Measurements from ENCODE around the gene ITFG1. TPM values are rescaled to one million over a fixed set of nuclear protein-coding genes. Genes with fewer than 3 reads are reported as not detected.
"Not testable (repeated sequence)": the region's sequence is repeated elsewhere in the genome, so short reads cannot be mapped to it uniquely, and the experiment has no call there.

The ITFG1 gene
- total RNA-seq, 2 experiments from 2014 or later: 16.5 to 16.7 TPM

DNA sequence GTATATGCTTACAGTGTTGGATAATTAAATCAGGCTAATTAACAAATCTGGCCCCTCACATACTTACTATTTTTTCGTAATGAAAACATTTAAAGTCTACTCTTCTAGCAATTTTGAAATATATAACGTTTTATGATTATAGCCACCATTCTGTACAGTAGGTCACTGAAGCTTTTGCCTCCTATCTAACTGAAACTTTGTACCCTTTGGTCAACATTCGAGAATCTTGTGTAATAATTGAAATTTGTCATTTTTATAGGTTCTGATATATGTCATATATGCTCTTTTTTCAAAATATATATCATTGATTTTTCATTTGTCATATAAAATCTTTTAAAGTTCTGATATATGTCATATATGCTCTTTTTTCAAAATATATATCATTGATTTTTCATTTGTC lies 12.9 kb upstream of the ITFG1 start:
- ChIA-PET CTCF (interaction anchor here (1.2 kb wide), 1 partner anchor 10 kb away, joined by 3 read pairs; no protein-coding TSS in a partner anchor), POLR2A (interaction anchor here (0.7 kb wide), 1 partner anchor 332 kb away, joined by 4 read pairs; no protein-coding TSS in a partner anchor)
- ATAC-seq (no peak), DNase-seq (no peak)
- H3K27ac Mint-ChIP-seq: no peak overlapping the region
- peaks cover 3% of the 10 kb centered on the region for H3K4me1 Mint-ChIP-seq (ENCODE audit: low read depth)
- TF ChIP-seq, protein P1, sequence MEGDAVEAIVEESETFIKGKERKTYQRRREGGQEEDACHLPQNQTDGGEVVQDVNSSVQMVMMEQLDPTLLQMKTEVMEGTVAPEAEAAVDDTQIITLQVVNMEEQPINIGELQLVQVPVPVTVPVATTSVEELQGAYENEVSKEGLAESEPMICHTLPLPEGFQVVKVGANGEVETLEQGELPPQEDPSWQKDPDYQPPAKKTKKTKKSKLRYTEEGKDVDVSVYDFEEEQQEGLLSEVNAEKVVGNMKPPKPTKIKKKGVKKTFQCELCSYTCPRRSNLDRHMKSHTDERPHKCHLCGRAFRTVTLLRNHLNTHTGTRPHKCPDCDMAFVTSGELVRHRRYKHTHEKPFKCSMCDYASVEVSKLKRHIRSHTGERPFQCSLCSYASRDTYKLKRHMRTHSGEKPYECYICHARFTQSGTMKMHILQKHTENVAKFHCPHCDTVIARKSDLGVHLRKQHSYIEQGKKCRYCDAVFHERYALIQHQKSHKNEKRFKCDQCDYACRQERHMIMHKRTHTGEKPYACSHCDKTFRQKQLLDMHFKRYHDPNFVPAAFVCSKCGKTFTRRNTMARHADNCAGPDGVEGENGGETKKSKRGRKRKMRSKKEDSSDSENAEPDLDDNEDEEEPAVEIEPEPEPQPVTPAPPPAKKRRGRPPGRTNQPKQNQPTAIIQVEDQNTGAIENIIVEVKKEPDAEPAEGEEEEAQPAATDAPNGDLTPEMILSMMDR (IDR thresholded peaks at IDR 0.05): no peak
- intact Hi-C loops (cut with micrococcal nuclease): no loop called here
- no peaks in the 10 kb centered on the region for H3K9me3 Mint-ChIP-seq
- peaks cover 4% of the 10 kb centered on the region for H3K36me3 Mint-ChIP-seq (ENCODE audit: low read depth)
- no peak overlapping the region for H3K4me3 Mint-ChIP-seq
- H3K27me3 Mint-ChIP-seq: no peaks in the 10 kb centered on the region

DNA sequence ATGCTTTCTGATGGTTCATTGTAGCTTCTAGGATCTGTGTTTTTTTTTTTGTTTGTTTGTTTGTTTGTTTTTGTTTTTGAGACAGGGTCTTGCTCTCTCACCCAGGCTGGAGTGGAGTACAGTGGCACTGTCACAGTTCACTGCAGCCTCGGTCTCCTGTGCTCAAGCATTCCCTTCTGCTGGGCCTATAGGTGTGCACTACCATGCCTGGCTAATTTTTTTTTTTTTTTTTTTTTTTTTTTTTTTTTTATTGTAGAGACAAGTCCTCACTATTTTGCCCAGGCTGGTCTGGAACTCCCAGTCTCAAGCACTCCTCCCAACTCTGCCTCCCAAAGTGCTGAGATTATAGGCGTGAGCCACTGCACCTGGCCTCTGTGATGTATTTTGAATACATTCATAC lies 12.1 kb upstream of the ITFG1 start:
- intact Hi-C loops (cut with micrococcal nuclease); ATAC-seq; H3K9me3 Mint-ChIP-seq; H3K27me3 Mint-ChIP-seq; H3K4me3 Mint-ChIP-seq; H3K4me1 Mint-ChIP-seq (ENCODE audit: low read depth); CTCF ChIA-PET; DNase-seq; H3K27ac Mint-ChIP-seq; H3K36me3 Mint-ChIP-seq (ENCODE audit: low read depth): not testable (repeated sequence)
- POLR2A ChIA-PET: interaction anchor here (0.7 kb wide), 1 partner anchor 333 kb away, joined by 4 read pairs; no protein-coding TSS in a partner anchor

DNA sequence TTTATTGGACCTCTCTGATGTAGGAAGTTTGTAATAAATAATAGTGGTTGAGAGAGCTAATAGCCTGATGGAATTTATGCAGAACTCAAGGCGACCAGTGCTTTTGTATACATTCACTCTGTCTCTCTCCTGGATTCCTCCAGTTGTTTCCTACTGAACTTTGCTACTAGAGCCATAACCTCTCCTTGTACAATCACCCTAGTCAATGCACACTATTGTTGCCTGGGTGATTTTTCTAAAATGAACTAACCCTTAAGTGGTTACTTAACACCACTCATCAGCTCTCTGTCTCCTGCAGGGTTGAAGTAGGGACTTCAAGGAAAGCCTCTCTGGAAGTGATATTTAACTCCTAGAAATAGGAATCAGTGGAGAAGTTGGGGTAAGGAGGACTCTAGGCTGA lies 9.9 kb upstream of the ITFG1 start:
- intact Hi-C loops (cut with micrococcal nuclease): no loop called here
- TF ChIP-seq, protein P1 (IDR thresholded peaks at IDR 0.05): no peak
- Mint-ChIP-seq H3K27ac (no peak overlapping the region), H3K9me3 (no peaks in the 10 kb centered on the region), H3K4me1 (ENCODE audit: low read depth) (peaks cover 6% of the 10 kb centered on the region), H3K36me3 (ENCODE audit: low read depth) (peaks cover 4% of the 10 kb centered on the region), H3K4me3 (no peak overlapping the region), H3K27me3 (no peaks in the 10 kb centered on the region)
- DNase-seq (no peak), ATAC-seq (no peak)
- POLR2A ChIA-PET: interaction anchor here (1.0 kb wide), 1 partner anchor 8 kb away, joined by 6 read pairs; no protein-coding TSS in a partner anchor
- CTCF ChIA-PET: interaction anchor here (1.9 kb wide), 1 partner anchor 10 kb away, joined by 7 read pairs; the partner anchor contains the start of genes ITFG1 and PHKB

DNA sequence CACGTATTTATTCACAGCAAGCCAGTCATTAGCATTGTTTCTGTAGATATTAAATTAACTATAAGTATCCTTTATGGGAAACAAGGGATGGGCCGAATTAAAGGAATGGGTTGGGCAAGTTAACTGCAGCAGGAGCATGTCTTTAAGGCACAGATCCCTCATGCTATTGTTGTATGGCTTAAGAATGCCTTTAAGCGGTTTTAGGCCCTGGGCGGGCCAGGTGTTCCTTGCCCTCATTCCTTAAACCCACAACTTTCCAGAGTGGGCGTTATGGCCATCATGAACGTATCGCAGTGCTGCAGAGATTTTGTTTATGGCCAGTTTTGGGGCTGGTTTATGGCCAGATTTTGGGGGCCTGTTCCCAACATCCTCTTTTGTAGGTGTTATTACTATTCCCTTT lies 9.3 kb upstream of the ITFG1 start:
- Mint-ChIP-seq H3K27ac (no peak overlapping the region), H3K9me3 (no peaks in the 10 kb centered on the region), H3K27me3 (no peaks in the 10 kb centered on the region), H3K36me3 (ENCODE audit: low read depth) (peaks cover 5% of the 10 kb centered on the region), H3K4me3 (no peak overlapping the region), H3K4me1 (ENCODE audit: low read depth) (peaks cover 11% of the 10 kb centered on the region)
- ATAC-seq (no peak), DNase-seq (no peak)
- TF ChIP-seq, protein P1 (IDR thresholded peaks at IDR 0.05): no peak
- ChIA-PET CTCF (interaction anchor here (1.9 kb wide), 1 partner anchor 9 kb away, joined by 7 read pairs; the partner anchor contains the start of genes ITFG1 and PHKB), POLR2A (interaction anchor here (1.0 kb wide), 1 partner anchor 9 kb away, joined by 3 read pairs; the partner anchor contains the start of genes ITFG1 and PHKB)
- intact Hi-C loops (cut with micrococcal nuclease): no loop called here

DNA sequence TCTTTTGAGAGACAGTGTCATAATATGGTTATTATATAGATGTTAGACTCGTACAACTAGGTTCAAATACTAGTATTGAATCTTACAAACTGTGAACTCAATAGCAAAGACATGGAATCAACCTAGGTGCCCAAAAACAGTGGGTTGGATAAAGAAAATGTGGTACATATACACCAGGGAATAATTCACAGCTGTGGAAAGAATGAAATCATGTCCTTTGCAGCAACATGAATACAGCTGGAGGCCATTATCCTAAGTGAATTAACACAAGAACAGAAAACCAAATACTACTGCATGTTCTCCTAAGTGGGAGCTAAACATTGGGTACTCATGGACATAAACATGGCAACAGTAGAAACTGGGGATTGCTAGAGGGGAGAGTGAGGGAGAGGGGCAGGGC lies 8.4 kb upstream of the ITFG1 start:
- no peak for ATAC-seq
- intact Hi-C loops (cut with micrococcal nuclease): loop anchor here (10.0 kb wide), 1 partner anchor 324 kb away; the partner anchor contains the start of gene NETO2
- H3K27ac Mint-ChIP-seq: no peak overlapping the region
- no peak overlapping the region for H3K4me3 Mint-ChIP-seq
- ChIA-PET CTCF (interaction anchor here (0.8 to 1.2 kb wide), 2 partner anchors 9 to 12 kb away, joined by 3 to 5 read pairs; no protein-coding TSS in a partner anchor), POLR2A (interaction anchor here (1.0 kb wide), 1 partner anchor 8 kb away, joined by 3 read pairs; the partner anchor contains the start of genes ITFG1 and PHKB)
- no peak for DNase-seq
- H3K9me3 Mint-ChIP-seq: no peaks in the 10 kb centered on the region
- peaks cover 21% of the 10 kb centered on the region for H3K4me1 Mint-ChIP-seq (ENCODE audit: low read depth)
- H3K27me3 Mint-ChIP-seq: no peaks in the 10 kb centered on the region
- TF ChIP-seq, protein P1 (IDR thresholded peaks at IDR 0.05): no peak
- peaks cover 6% of the 10 kb centered on the region for H3K36me3 Mint-ChIP-seq (ENCODE audit: low read depth)

DNA sequence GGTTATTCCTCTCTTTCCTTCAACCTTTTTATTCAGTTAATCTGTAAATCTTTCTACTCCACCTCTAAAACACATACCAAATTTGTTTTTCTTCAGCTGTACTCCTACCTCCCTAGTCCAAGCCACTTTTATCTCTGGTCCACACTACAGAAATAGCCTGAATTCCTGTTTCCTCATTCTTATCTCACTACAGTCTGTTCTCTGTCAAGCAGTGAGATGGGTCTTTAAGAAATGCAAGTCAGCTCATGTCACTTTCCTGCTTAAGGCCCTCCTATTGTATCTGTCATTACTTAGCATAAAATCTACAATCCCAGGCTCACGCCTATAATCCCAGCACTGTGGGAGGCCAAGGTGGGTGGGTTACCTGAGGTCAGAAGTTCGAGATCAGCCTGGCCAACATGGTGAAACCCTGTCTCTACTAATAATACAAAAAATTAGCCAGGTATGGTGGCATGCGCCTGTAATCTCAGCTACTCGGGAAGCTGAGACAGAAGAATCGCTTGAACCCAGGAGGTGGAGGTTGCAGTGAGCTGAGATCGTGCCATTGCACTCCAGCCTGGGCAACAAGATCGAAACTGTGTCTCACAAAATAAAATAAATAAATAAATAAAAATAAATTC lies 7.3 kb upstream of the ITFG1 start:
- not testable (repeated sequence) for H3K27ac Mint-ChIP-seq; H3K9me3 Mint-ChIP-seq; DNase-seq; H3K27me3 Mint-ChIP-seq; ATAC-seq; H3K4me3 Mint-ChIP-seq; H3K36me3 Mint-ChIP-seq (ENCODE audit: low read depth)
- peaks cover 26% of the 10 kb centered on the region for H3K4me1 Mint-ChIP-seq (ENCODE audit: low read depth)
- ChIA-PET CTCF (interaction anchor here (0.8 to 1.2 kb wide), 2 partner anchors 10 to 13 kb away, joined by 3 to 5 read pairs; no protein-coding TSS in a partner anchor), POLR2A (interaction anchor here (0.5 kb wide), 1 partner anchor 77 kb away, joined by 3 read pairs; no protein-coding TSS in a partner anchor)
- intact Hi-C loops (cut with micrococcal nuclease): loop anchor here (10.0 kb wide), 1 partner anchor 323 kb away; the partner anchor contains the start of gene NETO2

All from activated CD8-positive, alpha-beta T cell treated with anti-CD3 and anti-CD28 coated beads for 36 hours (primary cell).